CD14-positive monocyte (primary cell): ENCODE results near the gene NDUFAF4. TPM values are rescaled to one million over a fixed set of nuclear protein-coding genes. Genes with fewer than 3 reads are reported as not detected.

Experiments
- DNase-seq, 3 donors: peaks; one replicate each; pipeline ENCODE4 v3.0.0-alpha.2; 2011 to 2022
- H2AFZ ChIP-seq: 2 replicates; pipeline ENCODE4 v1.6.0; 2012; ENCODE audit warnings: mild to moderate bottlenecking, low read depth, low read length, inconsistent platforms; ENCODE audit not compliant: insufficient read depth, poor library complexity, severe bottlenecking
- H3K27ac ChIP-seq, 2 donors: 1 replicate in 1 of 2; 2 replicates in 1 of 2; pipeline ENCODE4 v1.5.1; 2012 to 2013; ENCODE audit warnings: low read length in 2 of 2, control low read depth in 1 of 2, inconsistent platforms in 1 of 2, low read depth in 1 of 2, mild to moderate bottlenecking in 1 of 2
- H3K27me3 ChIP-seq, 2 donors: one replicate each; pipeline versions ENCODE4 v1.6.0 to v1.6.1; 2011 to 2013; ENCODE audit warnings: low read length in 2 of 2; ENCODE audit not compliant: control insufficient read depth in 2 of 2, insufficient read depth in 2 of 2
- H3K36me3 ChIP-seq, 2 donors: replicated peaks in 1 of 2; 1 replicate in 1 of 2; 2 replicates in 1 of 2; pipeline versions ENCODE4 v1.5.1 to v1.6.1; 2012 to 2013; ENCODE audit warnings: low read length in 2 of 2, control low read depth in 1 of 2, inconsistent platforms in 1 of 2, mild to moderate bottlenecking in 1 of 2; ENCODE audit not compliant: insufficient read depth in 2 of 2, control insufficient read depth in 1 of 2
- H3K4me1 ChIP-seq, 2 donors: 1 replicate in 1 of 2; 2 replicates in 1 of 2; pipeline versions ENCODE4 v1.5.1 to v1.6.1; 2012 to 2013; ENCODE audit warnings: low read length in 2 of 2, control low read depth in 1 of 2, inconsistent platforms in 1 of 2, mild to moderate bottlenecking in 1 of 2, moderate library complexity in 1 of 2; ENCODE audit not compliant: insufficient read depth in 2 of 2, control insufficient read depth in 1 of 2
- H3K4me2 ChIP-seq: replicated peaks from 2 replicates; pipeline ENCODE3; 2012; ENCODE audit warnings: low read length, moderate library complexity, mild to moderate bottlenecking; ENCODE audit not compliant: poor library complexity, severe bottlenecking; ENCODE audit errors: extremely low read depth
- H3K4me3 ChIP-seq, 3 experiments: fragments of 200-600 bp in 1 of 3; sonication (generic) in 1 of 3; replicated peaks in 1 of 3; 1 replicate in 2 of 3; 2 replicates in 1 of 3; pipeline ENCODE4 v1.5.1; 2011 to 2013; ENCODE audit warnings: low read length in 3 of 3, mild to moderate bottlenecking in 3 of 3, control low read depth in 2 of 3, low read depth in 2 of 3, inconsistent platforms in 1 of 3, moderate library complexity in 1 of 3
- H3K79me2 ChIP-seq: 2 replicates; pipeline ENCODE4 v1.6.0; 2012; ENCODE audit warnings: mild to moderate bottlenecking, control low read depth, inconsistent platforms, low read length, moderate library complexity; ENCODE audit not compliant: insufficient read depth
- H3K9ac ChIP-seq: 2 replicates; pipeline ENCODE4 v1.6.0; 2017; ENCODE audit warnings: low read length, mild to moderate bottlenecking; ENCODE audit not compliant: insufficient read depth, poor library complexity, severe bottlenecking
- H3K9me3 ChIP-seq, 2 donors: replicated peaks in 1 of 2; 1 replicate in 1 of 2; 2 replicates in 1 of 2; pipeline versions ENCODE4 v1.5.1 to v1.6.1; 2012 to 2013; ENCODE audit warnings: low read length in 2 of 2, control low read depth in 1 of 2; ENCODE audit not compliant: control insufficient read depth in 1 of 2, insufficient read depth in 1 of 2
- H4K20me1 ChIP-seq: 2 replicates; pipeline ENCODE4 v1.6.0; 2012; ENCODE audit warnings: mild to moderate bottlenecking, low read length, control low read depth, moderate library complexity; ENCODE audit not compliant: insufficient read depth
- H3K27ac Mint-ChIP-seq, 7 donors: one replicate each; pipeline ENCODE4 v1.8.0; 2020; ENCODE audit warnings: mild to moderate bottlenecking in 7 of 7, mixed read lengths in 7 of 7, moderate library complexity in 6 of 7, inconsistent platforms in 2 of 7
- H3K27me3 Mint-ChIP-seq, 3 donors: one replicate each; pipeline ENCODE4 v1.8.0; 2021 to 2022; ENCODE audit warnings: low read depth in 3 of 3, mild to moderate bottlenecking in 3 of 3, mixed read lengths in 3 of 3, moderate library complexity in 3 of 3, inconsistent platforms in 1 of 3
- H3K36me3 Mint-ChIP-seq, 2 donors: one replicate each; pipeline ENCODE4 v1.8.0; 2020; ENCODE audit warnings: mixed read lengths in 2 of 2, inconsistent platforms in 1 of 2, mild to moderate bottlenecking in 1 of 2
- H3K4me1 Mint-ChIP-seq: one replicate; pipeline ENCODE4 v1.8.0; 2020; ENCODE audit warnings: mild to moderate bottlenecking, mixed read lengths
- H3K4me3 Mint-ChIP-seq, 2 donors: one replicate each; pipeline ENCODE4 v1.8.0; 2020; ENCODE audit warnings: mild to moderate bottlenecking in 2 of 2, mixed read lengths in 2 of 2, moderate library complexity in 1 of 2
- H3K9me3 Mint-ChIP-seq, 7 donors: one replicate each; pipeline ENCODE4 v1.8.0; 2020 to 2022; ENCODE audit warnings: mixed read lengths in 7 of 7, mild to moderate bottlenecking in 6 of 7, moderate library complexity in 6 of 7, inconsistent platforms in 2 of 7
- WGBS: methylation state at CpG from one replicate; pipeline ENCODE4 v1.1.5; 2013; ENCODE audit warnings: missing lambda C conversion rate; ENCODE audit not compliant: insufficient coverage; 5-methylcytosine and 5-hydroxymethylcytosine counted together
- intact Hi-C, 2 donors: fragments of 100-400 bp; cut with micrococcal nuclease; formaldehyde crosslinking; loops; one replicate each; pipeline versions ENCODE4 v1.15.0 to v1.15.1; 2023
- polyA plus RNA-seq, 3 donors: library from polyadenylated mRNA; depleted of rRNA in 1 of 3; unstranded in 2 of 3; stranded (reverse) in 1 of 3; fragments of 300-500 nt in 2 of 3; fragments of >200 nt in 1 of 3; fragmentation: Illumina TruSeq in 2 of 3; gene quantifications; 1 replicate in 2 of 3; 2 replicates in 1 of 3; pipeline ENCODE4 v1.2.3, GENCODE V29; 2012 to 2021
- TF ChIP-seq, protein P1 (sequence below): fragments of 200-600 bp; IDR thresholded peaks from one replicate; pipeline ENCODE4 v1.8.0; 2022; ENCODE audit warnings: antibody characterized with exemption, mild to moderate bottlenecking

Gene NDUFAF4
- polyA plus RNA-seq, 3 donors, result 7.6 to 17.5 (median 14.9) TPM

GRCh38 chr6:96851858-96852257, 45.8 kb downstream of the NDUFAF4 start:
- H3K4me3 ChIP-seq, result no peak overlapping the region
- H3K79me2 ChIP-seq, result no peaks in the 10 kb centered on the region
- H3K27me3 Mint-ChIP-seq, result peaks cover 0 to 3% (median 0%) of the 10 kb centered on the region in 3 donors
- H3K4me1 ChIP-seq, result no peaks in the 10 kb centered on the region
- TF ChIP-seq, protein P1, sequence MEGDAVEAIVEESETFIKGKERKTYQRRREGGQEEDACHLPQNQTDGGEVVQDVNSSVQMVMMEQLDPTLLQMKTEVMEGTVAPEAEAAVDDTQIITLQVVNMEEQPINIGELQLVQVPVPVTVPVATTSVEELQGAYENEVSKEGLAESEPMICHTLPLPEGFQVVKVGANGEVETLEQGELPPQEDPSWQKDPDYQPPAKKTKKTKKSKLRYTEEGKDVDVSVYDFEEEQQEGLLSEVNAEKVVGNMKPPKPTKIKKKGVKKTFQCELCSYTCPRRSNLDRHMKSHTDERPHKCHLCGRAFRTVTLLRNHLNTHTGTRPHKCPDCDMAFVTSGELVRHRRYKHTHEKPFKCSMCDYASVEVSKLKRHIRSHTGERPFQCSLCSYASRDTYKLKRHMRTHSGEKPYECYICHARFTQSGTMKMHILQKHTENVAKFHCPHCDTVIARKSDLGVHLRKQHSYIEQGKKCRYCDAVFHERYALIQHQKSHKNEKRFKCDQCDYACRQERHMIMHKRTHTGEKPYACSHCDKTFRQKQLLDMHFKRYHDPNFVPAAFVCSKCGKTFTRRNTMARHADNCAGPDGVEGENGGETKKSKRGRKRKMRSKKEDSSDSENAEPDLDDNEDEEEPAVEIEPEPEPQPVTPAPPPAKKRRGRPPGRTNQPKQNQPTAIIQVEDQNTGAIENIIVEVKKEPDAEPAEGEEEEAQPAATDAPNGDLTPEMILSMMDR, result no peak
- 93% methylated on average over 3 of the region's 8 CpGs for WGBS
- H3K9ac ChIP-seq, result no peak overlapping the region
- peaks cover 0 to 21% (median 17%) of the 10 kb centered on the region in 7 donors for H3K9me3 Mint-ChIP-seq
- no peak for DNase-seq
- H3K36me3 ChIP-seq, result no peaks in the 10 kb centered on the region
- H4K20me1 ChIP-seq, result no peaks in the 10 kb centered on the region
- H2AFZ ChIP-seq, result no peak overlapping the region
- H3K27ac ChIP-seq, result no peak overlapping the region
- H3K4me2 ChIP-seq, result no peak overlapping the region
- H3K9me3 ChIP-seq, result peaks cover 0 to 9% of the 10 kb centered on the region in 2 donors
- H3K4me3 Mint-ChIP-seq, result no peak overlapping the region
- no peaks in the 10 kb centered on the region for H3K27me3 ChIP-seq
- no peak overlapping the region for H3K27ac Mint-ChIP-seq
- H3K4me1 Mint-ChIP-seq, result no peaks in the 10 kb centered on the region
- H3K36me3 Mint-ChIP-seq, result no peaks in the 10 kb centered on the region
- intact Hi-C loops, result no loop called here

DNA sequence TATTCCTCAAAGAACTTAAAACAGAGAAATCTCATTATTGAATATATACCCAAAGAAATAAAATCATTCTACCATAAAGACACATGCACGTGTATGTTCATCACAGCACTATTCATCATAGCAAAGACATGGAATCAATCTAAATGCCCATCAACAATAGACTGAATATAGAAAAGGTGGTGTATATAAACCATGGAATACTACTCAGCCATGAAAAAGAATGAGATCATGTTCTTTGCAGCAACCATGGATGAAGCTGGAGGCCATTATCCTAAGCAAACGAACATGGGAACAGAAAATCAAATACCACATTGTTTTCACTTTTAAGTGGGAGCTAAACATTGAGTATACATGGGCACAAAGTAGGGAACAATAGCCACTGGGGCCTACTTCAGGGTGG, 48.1 kb downstream of the NDUFAF4 start:
- H3K4me2 ChIP-seq, result no peak overlapping the region
- DNase-seq, result no peak
- H3K9me3 ChIP-seq, result peaks cover 0 to 9% of the 10 kb centered on the region in 2 donors
- H3K36me3 ChIP-seq, result no peaks in the 10 kb centered on the region
- Mint-ChIP-seq H3K36me3 (no peaks in the 10 kb centered on the region), H3K9me3 (peaks cover 4 to 41% (median 19%) of the 10 kb centered on the region in 7 donors), H3K4me3 (no peak overlapping the region), H3K27me3 (peaks cover 0 to 3% (median 0%) of the 10 kb centered on the region in 3 donors), H3K4me1 (no peaks in the 10 kb centered on the region), H3K27ac (no peak overlapping the region)
- no peak overlapping the region for H3K9ac ChIP-seq
- no CpG with 5 or more reads among the region's 2 CpGs for WGBS
- intact Hi-C loops, result no loop called here
- H3K79me2 ChIP-seq, result no peaks in the 10 kb centered on the region
- no peaks in the 10 kb centered on the region for H4K20me1 ChIP-seq
- H3K4me1 ChIP-seq, result no peaks in the 10 kb centered on the region
- no peak overlapping the region for H2AFZ ChIP-seq
- no peak overlapping the region for H3K27ac ChIP-seq
- H3K4me3 ChIP-seq, result no peak overlapping the region
- TF ChIP-seq, protein P1, result no peak
- no peaks in the 10 kb centered on the region for H3K27me3 ChIP-seq
